GM06990 (cell line): Measurements from ENCODE around the gene PIGM.

Source experiments
- DNase-seq: peaks from one replicate; pipeline ENCODE4 v3.0.0-alpha.2; 2011; ENCODE audit not compliant: insufficient read length; ENCODE audit errors: extremely low read depth
- H3K27me3 ChIP-seq: replicated peaks from 2 replicates; pipeline ENCODE4 v1.6.0; 2011; ENCODE audit warnings: low read length; ENCODE audit not compliant: control insufficient read depth, insufficient read depth
- H3K36me3 ChIP-seq: 2 replicates; pipeline ENCODE4 v1.5.1; 2011; ENCODE audit warnings: low read length; ENCODE audit not compliant: control insufficient read depth, insufficient read depth
- H3K4me3 ChIP-seq: replicated peaks from 2 replicates; pipeline ENCODE4 v1.5.1; 2011; ENCODE audit warnings: low read depth, mild to moderate bottlenecking, control low read depth, low read length
- CTCF ChIP-seq: IDR thresholded peaks from 2 replicates; pipeline ENCODE4 v1.5.1; 2011; ENCODE audit warnings: low read length, control low read depth, mild to moderate bottlenecking, inconsistent platforms; ENCODE audit not compliant: insufficient read depth, poor library complexity, severe bottlenecking

The PIGM gene

GRCh38 chr1:160077486-160077885, 45.7 kb upstream of the PIGM start:
- no peak for TF ChIP-seq CTCF
- DNase-seq: no peak
- Histone ChIP-seq H3K27me3 (no peaks in the 10 kb centered on the region; the same call in 1 of the 2 replicates), H3K4me3 (no peak overlapping the region), H3K36me3 (no peaks in the 10 kb centered on the region)

DNA sequence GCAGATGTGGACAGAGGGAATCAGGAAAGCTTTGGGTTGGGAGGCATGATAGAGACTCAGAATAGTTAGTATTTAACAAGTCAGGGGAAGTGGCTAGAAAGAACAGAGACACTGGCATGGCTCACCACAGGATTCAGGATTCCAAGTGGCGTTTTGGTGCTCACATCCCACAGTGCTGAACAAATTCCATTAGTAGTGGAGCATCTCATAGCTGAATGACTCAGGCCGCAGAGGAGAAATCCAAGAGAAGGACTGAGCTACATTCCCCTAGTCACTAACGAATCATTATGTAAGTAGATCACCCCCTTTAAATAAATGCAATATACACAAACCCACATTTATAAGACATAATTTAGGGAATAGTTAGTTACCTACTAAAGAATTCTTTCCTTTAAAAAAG, 44.5 kb upstream of the PIGM start:
- no peak for TF ChIP-seq CTCF

GRCh38 chr1:160075836-160076235, 44.0 kb upstream of the PIGM start:
- H3K4me3 ChIP-seq: no peak overlapping the region
- H3K27me3 ChIP-seq: no peaks in the 10 kb centered on the region; the same call in 1 of the 2 replicates
- DNase-seq: no peak
- no peak for TF ChIP-seq CTCF
- no peaks in the 10 kb centered on the region for H3K36me3 ChIP-seq

More for the DNA sequence above, 44.5 kb upstream of the PIGM start:
- no peak overlapping the region for H3K4me3 ChIP-seq
- no peaks in the 10 kb centered on the region; the same call in 1 of the 2 replicates for H3K27me3 ChIP-seq
- DNase-seq: no peak
- H3K36me3 ChIP-seq: no peaks in the 10 kb centered on the region

- H3K27me3 ChIP-seq: no peaks in the 10 kb centered on the region; the same call in 1 of the 2 replicates
These were observed 43.1 kb upstream of the PIGM start for GRCh38 chr1:160074865-160075264.

DNA sequence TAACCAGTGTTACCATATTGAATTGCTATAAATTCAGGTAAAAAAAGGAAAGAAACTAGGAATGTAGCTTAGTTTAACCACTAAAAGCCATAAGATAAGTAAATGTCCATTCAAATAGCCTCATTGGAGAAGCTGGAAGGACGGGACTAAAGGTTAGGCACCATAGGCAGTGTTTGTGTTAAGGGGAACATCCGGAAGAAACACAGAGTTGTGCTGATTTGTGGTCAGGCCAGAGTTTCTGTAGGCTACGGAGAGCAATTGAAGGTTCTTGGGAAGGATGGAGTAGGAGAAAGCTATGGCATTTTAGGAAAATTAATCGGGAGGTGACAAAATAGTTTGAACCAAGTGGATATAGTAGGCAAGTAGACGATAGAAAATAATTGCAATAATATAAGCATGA, 39.5 kb upstream of the PIGM start:
- H3K4me3 ChIP-seq: no peak overlapping the region
- H3K36me3 ChIP-seq: no peaks in the 10 kb centered on the region
- TF ChIP-seq CTCF: no peak
- no peak for DNase-seq
- peaks cover 4% of the 10 kb centered on the region for H3K27me3 ChIP-seq

More at GRCh38 chr1:160074865-160075264, 43.1 kb upstream of the PIGM start:
- TF ChIP-seq CTCF: no peak
- DNase-seq: no peak
- H3K4me3 ChIP-seq: no peak overlapping the region
- no peaks in the 10 kb centered on the region for H3K36me3 ChIP-seq
